Measurements from ENCODE around the gene ALDH3B1.

Gene ALDH3B1

GRCh38 chr11:68076371-68077042 is 66.4 kb downstream of the ALDH3B1 start:
- no peak for DNase-seq

DNA sequence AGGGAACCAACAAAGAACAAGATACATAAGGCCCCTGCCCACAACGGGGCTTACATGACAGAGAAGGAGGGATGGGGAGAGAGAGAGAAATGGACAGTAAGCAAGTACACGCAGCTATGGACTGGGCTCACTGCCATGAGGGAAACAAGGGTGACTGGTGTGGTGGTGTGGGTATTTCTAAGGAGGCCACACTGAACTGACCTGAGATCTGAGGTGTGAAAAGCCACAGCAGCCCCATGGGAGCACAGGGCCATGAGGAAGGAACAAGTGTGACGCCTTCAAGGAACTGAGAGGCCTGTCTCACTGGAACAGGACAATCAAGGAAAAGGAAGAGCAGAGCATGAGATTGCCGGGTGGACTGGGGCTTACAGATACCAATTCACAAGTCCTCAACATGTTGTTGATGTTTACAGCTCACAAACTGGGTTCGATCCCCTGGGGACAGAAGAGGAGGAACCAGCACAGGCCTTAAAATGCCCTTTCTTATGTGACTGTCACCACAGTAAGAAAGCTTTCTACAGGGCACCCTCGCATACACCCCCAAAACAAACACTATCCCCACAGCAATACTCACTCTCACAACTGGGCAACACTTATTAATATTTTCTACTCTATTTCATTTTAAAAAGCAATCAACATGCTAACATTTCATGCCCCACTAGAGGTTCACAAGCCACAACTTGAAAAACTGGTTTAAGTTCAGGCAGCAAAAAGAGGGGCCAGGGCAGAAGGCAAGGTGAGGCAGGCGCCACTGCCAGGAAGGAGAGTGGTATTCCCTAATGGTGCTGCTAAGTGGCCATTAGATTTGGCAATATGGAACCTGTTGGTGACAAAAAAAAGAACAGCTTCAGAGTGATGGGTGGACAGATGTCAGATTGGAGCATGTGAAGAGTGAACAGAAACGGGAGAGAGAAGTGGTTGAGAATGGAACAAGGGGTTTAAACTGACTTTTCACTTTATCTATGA is 67.8 kb downstream of the ALDH3B1 start:
- no peak for DNase-seq
